SKM-1 treated with dmso at 0.1 percent for 144 hours (cell line): ENCODE measurements around the gene BHLHE23.
"Not testable (repeated sequence)": the region's sequence is repeated elsewhere in the genome, so short reads cannot be mapped to it uniquely, and the experiment has no call there.

Experiments
- DNase-seq: peaks from one replicate; lab custom pipeline; 2025; ENCODE audit not compliant: unreplicated experiment; lab: John Stamatoyannopoulos, UW

The BHLHE23 gene

DNA sequence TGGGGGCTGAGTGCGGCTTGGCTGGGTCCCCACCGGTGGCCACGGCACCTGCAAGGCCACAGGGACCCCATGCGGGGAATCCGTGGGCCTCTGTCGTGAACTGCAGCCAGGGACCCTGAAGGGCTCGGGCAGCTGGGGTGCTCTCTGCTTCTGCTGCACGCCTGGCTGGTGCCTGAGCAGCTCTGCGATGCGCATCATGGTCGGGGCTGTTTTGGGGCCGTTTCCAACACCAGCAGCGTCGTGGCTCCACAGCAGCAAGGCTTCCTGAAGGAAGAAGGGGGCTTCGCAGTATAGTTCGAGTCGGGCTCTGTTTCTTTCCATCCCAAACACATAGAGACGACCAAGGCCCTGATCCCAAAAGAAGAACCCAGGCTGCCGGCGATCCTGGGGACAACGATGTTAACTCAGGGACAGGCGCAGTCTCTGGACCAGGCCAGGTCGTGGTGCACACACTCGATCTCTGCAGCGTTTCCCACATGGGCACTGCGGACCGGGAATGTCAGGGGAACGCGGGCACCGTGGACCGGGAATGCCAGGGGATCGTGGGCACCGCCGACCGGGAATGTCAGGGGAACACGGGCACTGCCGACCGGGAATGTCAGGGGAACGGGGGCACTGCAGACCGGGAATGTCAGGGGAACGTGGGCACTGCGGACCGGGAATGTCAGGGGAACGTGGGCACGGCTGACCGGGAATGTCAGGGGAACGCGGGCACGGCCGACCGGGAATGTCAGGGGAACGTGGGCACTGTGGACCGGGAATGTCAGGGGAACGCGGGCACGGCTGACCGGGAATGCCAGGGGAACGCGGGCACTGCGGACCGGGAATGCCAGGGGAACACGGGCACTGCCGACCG, 36.8 kb upstream of the BHLHE23 start:
- no peak for DNase-seq

DNA sequence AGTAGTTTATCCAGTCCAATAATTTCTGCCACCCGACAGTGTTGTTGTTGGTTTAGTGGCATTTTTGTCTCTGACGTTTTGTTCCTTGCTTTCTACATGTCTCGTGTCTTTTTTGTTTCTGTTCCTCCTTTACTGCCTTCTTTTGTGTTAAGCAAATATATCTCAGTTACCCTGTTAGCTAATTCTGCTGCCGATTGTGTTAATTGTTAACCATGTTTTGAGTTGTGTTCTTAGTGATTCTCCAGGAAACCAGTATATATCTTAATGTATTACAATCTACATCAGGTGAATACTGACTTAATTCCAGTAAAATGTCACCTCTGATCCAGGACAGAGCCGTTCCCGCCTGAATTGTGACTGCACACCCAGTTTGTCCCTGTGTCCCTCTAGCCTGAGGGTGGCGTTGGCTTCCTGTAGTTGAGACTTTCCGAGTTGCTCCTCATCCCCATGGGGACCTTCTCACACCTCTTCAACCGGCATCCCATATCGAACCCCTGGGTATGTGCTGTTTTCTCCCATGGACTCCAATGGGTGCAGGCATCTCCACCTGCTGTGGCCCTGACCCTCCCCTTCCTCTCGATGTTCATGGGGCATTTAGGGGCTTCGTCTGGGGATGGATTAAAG, 35.8 kb upstream of the BHLHE23 start:
- no peak for DNase-seq

- no peak for DNase-seq
These were observed 35.0 kb upstream of the BHLHE23 start for GRCh38 chr20:63041776-63042175.

DNA sequence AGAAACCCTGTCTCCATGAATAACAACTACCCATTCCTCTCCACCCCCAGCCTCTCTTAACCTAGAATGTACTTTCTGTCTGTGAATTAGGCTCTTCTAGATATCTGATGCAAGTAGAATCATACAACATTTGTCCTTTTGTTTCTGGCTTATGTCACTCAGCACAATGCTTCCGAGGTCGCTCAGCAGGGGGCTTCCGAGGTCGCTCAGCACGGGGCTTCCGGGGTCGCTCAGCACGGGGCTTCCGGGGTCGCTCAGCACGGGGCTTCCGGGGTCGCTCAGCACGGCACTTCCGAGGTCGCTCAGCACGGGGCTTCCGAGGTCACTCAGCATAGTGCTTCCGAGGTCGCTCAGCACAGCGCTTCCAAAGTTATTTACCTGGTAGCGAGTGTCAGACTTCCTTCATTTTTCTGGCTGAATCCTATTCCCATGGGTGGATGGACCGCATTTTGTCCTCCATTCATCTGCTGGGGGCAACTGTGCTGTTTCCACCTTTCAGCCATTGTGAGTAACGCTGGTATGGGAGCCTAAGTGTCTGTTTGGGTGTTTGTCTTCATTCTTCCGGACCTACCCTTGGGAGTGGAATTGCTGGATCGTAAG, 31.0 kb upstream of the BHLHE23 start:
- no peak for DNase-seq

DNA sequence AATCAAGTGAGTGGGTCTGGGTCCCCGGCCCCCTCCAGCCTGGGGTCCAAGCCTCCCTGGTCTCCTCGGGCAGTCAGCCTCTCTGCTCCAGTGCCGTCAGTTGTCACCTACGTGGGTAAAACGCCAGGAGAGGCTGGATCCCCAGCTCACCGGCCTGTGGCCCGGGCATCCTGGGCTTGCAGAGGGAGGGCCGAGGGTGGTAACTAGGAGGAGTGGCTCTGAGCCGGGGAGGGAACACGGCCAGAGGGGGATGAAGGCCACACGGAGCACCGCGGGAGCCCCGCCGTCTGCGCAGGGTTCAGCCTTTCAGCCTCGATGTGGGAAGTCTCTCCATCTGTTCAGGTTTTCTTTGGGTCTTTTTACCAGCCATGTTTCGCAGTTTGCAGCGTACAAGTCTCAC, 29.5 kb upstream of the BHLHE23 start:
- no peak for DNase-seq

GRCh38 chr20:63035603-63036185, 28.9 kb upstream of the BHLHE23 start:
- no peak for DNase-seq

DNA sequence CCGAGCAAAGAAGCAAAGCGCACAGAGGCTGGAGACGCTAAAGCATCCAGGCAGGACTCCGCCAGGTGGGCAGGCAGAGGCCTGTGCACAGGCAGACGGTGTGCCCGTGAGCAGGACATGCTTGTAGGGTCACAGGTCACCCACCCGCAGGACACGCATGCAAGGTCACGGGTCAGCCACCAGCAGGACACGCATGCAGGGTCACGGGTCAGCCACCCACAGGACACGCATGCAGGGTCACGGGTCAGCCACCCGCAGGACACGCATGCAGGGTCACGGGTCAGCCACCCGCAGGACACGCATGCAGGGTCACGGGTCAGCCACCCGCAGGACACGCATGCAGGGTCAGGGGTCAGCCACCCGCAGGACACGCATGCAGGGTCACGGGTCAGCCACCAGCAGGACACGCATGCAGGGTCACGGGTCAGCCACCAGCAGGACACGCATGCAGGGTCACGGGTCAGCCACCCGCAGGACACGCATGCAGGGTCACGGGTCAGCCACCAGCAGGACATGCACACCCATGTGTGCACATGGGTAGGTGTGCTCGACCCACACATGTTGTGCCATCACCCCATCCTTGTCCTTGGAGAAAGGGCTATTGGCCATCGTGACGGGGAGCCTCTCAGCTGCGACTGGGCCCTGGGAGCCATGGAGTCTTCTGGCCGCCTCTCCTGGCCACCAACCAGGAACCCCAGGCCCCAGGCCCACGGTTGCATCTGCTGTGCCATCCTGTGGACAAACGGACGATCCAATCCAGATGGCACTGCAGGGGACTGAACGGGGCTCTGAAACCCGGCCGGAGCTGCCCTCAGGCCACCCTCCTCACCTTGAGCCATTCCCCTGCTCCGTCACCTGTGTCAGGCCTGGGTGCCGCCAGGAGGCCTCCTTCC, 28.2 kb upstream of the BHLHE23 start:
- DNase-seq: not testable (repeated sequence)

DNA sequence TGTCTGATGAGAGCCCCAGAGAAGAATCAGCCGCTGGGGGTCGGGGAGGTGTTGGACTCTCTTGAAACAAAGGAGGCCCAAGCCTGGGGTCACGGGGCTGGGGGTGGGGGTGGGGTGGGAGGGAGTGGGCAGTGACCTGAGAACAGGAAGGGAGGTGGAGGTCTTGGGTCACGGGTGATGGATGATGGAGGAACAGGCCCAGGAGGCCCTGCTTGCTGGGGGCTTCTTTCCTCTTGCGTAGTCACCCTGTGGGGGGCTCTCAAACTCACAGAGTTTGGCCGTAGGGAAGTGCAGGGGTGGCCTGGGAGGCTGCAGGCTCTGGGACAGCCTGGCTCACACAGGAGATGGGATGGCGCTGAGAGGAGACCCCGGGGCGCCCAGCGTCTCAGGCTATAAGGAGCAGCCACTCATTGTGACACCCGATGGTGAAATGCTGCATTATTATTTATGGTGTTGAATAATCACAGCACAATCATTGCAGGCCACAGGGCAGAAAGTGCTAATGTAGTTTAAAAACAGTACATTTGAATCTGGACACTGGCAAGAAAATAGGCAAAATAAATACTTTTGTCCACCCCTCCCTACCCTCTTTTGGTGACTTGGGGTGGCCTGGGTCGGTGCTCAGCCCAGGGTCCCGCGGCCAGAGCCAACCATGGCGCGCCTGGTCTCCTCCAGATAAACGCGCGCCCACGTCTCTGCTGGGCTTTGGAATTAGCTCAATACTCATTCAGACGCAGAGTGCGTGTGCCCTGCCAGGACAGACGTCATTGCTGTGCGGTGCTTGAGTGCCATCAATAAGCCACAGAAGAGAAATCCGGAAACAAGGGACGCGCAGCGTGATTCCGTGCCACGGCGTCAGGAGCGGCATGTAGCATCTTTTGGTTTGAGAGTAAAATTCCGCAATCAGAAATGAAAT, 27.3 kb upstream of the BHLHE23 start:
- DNase-seq: no peak

DNA sequence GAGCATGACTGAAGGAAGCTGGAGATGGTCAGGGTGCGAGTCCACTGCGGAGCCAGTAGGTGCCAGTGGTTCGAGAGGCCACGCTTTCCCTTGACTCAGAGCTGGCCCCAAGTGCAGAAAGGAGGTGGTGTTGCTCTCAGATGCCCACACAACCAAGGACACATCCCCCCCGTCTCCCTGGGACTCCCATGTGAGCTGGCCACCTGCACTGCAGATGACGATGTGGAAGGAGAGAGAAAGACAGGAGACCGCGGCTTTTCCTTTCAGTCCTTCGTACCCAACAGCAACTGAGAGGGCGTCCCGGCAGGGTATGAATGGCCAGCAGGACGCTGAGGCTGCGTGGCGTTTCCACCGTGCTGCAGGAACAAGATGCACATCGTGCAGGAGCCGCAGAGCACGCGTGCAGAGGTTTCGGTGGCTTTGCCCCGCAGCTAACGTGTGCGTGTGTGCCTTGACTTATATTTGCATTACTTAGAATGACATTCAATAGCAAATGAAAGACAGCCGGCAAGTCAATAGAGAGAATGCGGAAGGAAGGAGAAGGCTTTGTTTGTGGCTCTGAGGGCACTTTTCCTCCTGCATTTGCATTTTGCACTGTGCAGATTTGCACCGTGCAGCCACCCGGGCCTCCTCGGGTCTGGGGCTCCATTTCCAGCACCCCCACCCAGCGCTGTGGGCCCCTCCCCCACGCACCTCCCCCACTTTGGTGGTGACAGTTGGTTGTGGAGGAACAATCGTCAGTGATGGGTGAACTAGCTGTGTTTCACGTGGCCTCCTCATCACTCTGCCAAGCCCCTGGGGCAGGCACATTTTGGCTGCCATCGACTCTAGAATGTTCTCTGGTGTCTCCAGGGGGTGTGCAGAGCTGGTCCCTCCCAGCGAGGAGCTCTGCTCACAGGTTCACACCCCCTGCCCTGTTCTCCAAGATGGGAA, 26.4 kb upstream of the BHLHE23 start:
- DNase-seq: no peak

GRCh38 chr20:63032026-63032800, 25.4 kb upstream of the BHLHE23 start:
- DNase-seq: no peak

DNA sequence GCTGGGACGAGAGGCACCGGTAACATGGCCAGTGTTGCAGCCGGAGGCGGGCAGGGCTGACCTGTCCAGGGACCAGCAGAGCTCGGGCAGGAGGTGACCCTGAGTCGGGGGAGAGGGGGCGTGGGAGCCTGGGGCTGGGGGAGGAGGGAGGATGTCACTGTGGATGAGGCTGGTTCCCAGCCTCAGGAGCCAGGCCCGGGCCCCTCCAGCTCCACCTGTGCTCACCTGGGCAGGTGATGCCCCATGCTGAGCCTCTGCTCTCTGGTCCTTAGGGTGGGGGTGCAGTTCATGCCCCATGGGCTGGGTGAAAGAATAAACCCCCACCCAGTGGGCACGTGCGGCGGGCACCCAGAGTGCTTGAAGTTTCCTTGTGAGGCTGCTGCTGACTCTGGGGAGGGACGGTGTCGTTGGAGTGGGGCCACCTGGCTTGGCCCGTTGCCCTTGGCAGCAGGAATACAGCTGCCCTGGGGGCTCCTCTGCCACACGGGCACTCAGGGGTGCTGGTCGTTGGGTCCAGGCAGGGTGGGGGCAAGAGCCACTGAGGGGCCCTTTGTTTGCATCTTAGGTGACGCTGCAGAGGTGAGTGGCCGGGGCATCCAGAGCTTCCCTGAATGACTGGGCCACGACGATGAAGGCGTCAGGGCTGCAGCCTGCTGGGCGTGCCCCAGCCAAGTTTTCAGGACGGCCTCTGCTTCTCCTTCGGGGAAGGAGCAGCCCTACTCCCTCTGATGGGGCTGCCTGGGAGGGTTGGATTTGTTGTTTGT, 24.7 kb upstream of the BHLHE23 start:
- DNase-seq: no peak

DNA sequence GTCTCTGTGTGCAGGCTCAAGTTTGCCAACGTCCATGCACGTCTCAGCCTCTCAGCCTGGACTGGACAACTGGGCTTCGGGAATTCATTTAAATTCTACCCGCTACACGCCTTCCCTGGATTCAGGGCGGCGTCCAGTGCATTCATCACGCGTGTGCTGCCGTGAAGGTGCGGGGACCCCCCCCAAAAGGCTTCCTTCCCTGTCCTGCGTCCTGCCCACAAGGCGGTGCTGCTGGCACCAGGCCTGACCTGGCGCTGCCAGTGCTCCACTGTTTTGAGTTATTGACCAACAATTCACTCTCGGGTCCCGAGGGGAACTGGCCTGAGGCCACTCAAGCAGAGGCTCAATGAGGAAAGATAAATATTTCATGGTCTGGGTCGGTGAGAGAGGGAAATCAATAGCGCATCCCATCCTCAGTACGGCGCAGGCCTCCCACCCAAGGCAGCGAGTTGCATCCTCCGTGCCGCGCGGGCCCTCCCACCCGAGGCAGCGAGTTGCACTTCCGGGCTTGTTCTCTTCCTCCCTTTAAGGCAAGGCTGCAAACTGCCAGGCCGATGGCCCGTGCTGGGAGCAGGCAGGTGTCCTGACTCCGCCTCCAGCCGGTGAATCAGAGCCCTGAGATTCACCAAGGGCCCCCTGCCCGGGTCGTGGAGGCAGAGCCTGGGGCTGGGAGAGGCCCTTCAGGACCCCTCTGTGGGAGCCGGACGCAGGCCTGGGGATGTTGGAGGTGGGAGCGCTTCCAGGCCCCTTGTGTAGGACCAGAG, 22.8 kb upstream of the BHLHE23 start:
- DNase-seq: no peak

- no peak for DNase-seq
These were observed 21.7 kb upstream of the BHLHE23 start for GRCh38 chr20:63028461-63028921.

- no peak for DNase-seq
These were observed 21.2 kb upstream of the BHLHE23 start for GRCh38 chr20:63027922-63028389.

- no peak for DNase-seq
These were observed 20.6 kb upstream of the BHLHE23 start for GRCh38 chr20:63027221-63027921.
